Measurements from ENCODE around the gene KRT39.
A peak's percentile ranks its signal among the peaks of the same experiment; 100 is the strongest.
"Not testable (repeated sequence)": the region's sequence is repeated elsewhere in the genome, so short reads cannot be mapped to it uniquely, and the experiment has no call there.

The KRT39 gene

DNA sequence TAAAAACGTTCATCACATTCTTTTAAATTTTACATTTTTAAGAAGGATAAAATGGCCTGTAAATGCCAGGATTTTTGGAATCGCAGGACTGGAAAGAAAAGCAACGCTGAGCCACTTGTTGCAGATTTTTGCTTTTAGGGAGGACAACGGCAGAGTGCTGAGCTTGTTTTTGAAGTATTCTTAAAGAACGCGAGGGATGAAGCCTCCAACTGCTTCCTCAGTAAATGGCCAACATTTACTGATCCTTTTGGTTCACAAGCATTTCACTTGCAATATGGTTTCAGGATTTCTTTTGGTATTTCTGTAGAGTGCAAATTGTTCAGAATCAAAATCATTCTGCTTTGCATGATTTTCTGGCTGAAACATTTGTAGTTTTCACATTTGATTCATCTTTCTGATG, 26.5 kb downstream of the KRT39 start:
- DNase-seq (ENCODE audit: low spot score), result no peak

DNA sequence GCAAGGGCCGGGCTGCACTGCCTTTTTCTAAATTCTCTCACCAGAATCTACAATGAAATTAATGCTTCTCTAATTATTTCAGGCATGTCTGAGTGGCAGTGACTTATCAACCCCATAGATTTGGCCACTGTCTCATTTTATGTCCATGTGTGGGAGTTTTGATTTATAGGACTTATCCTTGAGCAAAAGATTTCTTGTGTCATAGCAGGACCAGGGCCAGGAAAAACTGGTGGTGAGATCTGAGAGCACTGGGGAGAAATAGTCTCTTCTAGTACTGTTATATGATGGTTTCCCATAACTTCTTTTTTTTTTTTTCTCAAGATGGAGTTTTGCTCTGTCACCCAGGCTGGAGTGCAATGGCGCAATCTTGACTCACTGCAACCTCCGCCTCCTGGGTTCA, 27.8 kb downstream of the KRT39 start:
- no peak for DNase-seq (ENCODE audit: low spot score)

DNA sequence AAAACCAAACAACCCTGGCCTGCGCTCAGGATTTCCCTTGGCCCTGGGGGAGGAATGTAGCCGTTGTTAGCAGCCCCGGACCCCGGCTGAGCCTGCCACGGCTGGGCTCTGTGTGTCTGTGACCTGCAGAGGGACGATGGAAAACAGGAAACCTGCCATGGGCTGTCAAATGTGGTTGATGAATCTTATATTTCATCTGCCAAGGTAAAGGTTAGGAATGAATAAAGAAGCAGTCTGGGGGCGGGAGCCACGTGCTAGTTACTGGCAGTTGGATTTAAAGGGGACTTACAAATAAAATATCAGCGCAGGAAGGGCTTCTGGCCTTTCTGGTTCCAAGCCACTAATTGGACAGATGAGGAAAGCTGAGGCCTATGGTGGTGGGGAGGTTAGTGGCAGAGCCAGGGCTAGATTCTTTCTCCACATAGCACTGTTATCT, 29.3 kb downstream of the KRT39 start, which contains the start of gene KRT23:
TSS of gene KRT23 (minus strand) at position 263 of the 436 bp plus-strand sequence. CDS start 1,043 bp downstream, outside the sequence.
- DNase-seq (ENCODE audit: low spot score), result no peak

DNA sequence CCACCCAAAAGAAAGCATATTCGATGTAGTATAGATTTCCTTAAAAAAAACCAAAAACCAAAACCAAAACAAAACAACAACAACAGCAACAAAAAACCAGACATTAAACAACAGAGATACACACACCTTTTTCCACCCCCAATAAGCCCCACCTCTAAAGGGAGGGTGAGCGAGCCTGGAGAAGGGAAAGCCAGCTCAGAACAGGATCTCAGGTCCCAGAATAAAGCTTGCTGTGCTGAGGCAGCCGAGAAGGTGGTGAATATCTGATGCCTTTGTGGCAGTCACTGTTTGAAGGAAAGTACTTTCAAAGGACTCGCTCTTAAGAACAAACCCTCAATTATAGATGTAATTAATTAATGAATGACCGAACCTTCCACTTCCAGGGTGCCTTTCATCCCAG, 29.8 kb downstream of the KRT39 start:
- no peak for DNase-seq (ENCODE audit: low spot score)

DNA sequence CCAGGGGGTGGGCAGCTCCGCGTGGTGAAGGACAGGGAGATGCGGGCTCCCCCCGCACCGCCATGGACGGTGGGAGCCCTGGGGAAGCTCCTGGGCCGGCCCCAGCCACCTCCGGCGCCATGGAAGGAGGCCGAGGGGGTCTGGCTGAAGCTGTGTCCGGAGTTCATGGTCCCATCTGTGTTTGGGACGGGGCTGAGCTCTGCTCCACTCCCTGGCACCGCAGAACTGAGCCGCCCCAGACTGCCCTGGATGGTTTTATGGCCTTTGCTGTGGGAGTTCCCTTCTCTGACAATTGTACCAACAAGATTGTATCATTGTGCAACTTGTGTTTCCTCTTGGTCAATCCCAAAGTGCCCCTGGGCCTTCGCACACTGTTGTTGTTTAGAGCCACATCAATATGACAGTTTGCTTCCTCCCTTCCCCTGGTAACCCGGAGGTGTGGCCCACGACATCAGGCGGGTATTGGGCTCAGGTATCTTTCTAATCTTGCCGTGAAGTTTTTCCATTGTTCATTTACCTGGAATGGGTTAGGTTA, 30.2 kb downstream of the KRT39 start:
- DNase-seq (ENCODE audit: low spot score), result no peak

DNA sequence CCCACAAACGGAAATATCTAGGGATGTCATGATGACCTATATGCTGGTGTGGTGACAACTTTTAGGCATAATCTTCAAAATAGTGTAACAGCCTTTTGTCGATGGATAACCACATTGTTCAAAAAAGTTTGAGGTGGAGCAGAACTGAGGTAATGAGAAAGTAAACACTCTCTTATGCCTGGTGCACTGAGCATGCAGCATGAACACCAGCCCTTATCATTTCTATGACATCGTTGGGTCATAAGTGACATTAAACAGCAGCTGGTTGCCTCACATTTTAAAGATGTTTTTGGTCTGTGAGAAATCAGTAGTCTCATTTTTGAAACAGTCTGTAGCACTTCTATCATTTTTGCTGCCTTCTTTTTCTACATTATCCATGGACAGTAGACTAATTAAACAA, 31.1 kb downstream of the KRT39 start:
- no peak for DNase-seq (ENCODE audit: low spot score)

DNA sequence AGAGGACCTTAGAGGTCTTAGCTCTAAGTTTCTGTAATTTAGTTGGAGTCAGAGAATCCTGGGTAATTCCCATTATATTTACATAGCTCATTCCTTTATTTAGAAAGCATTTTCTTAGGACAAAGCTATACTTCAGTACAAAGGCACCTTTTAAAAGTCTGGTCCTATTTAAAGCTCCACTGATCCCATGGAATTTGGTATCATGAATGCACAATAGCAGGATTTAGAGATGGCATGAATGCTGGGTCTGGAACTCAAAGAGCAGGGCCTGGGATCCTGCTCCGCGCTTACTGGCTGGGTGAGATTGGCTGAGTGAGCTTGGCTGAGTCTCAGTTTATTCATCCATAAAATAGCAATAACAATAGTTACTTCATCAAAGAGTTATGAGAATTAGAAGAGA, 34.1 kb downstream of the KRT39 start:
- no peak for DNase-seq (ENCODE audit: low spot score)

DNA sequence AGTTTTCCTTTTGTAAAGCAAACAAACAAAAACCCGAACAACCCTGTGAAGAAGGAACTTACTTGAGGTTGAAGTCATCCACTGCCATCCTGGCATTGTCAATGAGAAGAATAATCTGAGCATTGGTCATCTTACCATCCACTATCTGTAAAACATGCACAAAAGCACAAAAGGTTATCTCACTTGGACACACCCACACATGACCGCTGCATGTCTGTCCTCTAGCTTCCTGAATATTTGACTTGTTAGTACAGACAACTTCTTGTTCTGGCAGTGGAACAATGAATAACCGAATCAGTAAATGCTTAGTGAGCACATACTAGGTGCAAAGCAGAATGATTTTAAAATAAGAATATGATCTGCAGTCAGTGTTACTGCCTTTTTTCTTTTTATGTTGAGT, 35.4 kb downstream of the KRT39 start:
- no peak for DNase-seq (ENCODE audit: low spot score)

DNA sequence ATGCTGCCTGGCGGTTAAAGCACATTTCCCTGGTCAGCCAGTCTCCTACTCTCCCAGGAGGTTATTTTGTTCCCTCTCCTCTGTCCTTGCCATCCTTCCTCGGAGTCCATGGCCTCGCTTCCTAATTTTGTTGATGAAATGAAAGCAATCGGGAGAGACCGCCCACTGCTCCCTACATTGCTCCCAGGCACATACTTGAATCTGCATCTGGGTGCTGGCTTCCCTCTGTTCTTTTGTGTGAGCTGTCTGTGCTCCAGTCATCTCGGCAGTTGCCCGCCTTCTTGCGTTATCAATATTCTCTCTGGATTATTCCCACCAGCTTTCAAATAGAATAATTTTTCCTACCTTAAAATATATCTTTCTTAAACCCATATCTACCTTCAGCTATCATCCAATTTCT, 40.4 kb downstream of the KRT39 start:
- no peak for DNase-seq (ENCODE audit: low spot score)

DNA sequence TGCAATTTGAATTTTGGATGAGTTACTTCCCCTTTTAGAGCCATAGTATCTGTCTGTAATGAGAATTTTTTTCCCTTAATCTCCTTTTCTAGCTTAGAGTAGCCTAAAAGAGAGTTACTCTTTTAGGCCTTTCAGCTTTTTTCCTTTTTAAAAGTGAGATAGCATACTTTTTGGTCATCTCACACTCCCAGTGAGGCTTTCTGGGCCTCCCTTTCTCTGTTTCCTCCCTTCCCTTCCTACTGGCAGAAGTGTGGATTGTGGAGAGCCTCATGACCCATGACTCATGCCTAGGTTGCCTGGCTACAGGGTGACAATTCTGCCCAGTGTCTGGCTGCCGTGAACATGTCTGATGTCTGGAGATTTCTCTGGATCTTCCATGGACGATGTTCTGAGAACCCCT, 44.5 kb downstream of the KRT39 start:
- DNase-seq (ENCODE audit: low spot score), result no peak

DNA sequence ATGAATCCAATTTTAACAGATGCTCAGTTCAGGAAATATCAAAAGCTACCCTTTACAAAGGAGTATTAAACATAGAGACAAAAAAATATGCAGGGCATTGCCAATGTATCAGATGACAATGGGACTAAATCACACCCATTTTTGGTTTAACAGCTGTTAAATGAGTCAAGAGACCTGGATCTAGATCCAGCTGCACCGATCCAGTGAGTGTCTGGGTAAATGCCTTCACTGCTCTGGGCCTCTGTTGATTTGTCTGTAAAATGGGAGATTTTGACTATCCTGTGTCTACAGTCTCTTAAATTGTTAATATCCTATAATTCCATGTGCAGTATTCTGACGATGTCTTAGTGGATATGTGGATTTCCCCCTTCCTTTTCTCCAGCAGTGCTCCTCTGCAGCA, 45.7 kb downstream of the KRT39 start:
- no peak for DNase-seq (ENCODE audit: low spot score)

DNA sequence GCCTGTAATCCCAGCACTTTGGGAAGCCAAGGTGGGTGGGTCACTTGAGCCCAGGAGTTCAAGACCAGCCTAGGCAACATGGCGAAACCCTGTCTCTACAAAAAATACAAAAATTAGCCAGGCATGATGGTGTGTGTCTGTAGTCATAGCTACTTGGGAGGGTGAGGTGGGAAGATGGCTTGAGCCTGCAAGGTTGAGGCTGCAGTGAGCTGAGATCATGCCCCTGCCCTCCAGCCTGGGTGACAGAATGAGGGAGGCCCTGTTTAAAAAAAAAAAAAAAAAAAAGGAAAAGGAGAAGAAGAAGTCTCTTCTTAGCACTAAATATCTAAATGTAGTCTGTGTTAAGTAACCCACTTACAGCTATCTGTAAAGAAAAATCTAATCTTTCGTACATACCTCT, 49.6 kb downstream of the KRT39 start:
- not testable (repeated sequence) for DNase-seq (ENCODE audit: low spot score)

DNA sequence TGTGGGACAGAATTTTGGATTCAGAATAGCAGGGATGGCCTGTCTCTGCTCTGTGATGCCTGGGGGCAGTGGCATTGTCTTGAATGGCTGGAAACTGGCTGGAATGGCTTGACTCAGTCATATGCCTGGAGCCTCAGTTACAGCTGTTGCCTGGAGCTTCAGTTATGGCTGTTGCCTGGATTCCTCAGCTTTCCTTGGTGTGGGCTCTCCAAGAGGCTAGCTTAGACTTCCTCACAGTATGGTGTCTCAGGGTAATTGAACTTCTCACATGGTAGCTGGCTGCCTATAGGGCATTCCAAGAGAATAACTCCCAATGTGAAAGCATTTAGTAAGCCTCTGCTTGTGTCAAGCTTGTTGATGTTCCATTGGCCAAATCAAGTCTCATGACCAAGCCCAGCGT, 50.4 kb downstream of the KRT39 start:
- DNase-seq (ENCODE audit: low spot score), result no peak

DNA sequence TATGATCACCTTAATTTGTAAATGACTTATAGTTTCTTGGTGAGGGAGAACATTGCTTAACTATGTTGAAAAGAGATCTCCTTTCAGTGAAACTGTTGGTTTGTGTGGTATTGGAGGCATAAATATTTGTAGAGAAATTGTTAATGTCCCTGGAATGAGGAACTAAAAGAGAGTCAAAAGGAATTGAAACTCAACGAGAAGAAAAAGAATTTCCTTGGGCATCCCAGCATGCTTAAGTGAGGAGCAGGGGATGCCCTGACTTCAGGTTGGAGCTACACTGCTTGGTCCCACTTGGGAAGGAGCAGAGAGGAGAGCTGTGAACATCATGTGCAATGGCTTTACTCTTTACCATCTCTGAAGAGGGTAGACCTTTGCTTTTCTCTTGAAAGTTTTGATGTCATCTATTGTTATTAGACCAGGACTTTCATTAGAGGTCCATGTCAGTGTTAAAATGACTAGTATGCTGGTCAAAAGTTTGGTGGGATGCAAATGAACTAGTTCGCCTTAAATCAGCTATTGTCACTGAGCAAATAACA, 51.0 kb downstream of the KRT39 start:
- DNase-seq (ENCODE audit: low spot score), result no peak

DNA sequence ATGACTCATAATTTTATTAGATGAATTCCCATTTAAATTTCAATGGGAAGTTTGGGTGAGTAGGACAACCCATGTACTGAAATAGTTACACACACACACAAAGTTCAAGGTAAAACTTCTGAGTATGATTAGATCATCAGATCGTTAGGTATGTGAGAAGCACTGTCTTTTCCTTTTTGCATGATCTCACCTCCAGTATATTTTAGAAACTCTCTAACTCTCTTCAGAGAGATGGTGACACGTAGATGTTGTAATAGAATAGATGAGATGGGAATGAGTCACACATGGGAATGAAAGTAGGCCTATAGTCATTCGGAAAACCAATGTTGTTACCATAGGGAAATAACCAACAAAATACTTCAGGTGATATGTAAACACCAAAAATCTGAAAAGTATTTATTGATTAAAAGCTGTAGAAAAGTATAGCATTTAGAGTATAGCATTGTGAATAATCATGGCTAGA, 51.5 kb downstream of the KRT39 start:
- DNase-seq (ENCODE audit: low spot score), result no peak

DNA sequence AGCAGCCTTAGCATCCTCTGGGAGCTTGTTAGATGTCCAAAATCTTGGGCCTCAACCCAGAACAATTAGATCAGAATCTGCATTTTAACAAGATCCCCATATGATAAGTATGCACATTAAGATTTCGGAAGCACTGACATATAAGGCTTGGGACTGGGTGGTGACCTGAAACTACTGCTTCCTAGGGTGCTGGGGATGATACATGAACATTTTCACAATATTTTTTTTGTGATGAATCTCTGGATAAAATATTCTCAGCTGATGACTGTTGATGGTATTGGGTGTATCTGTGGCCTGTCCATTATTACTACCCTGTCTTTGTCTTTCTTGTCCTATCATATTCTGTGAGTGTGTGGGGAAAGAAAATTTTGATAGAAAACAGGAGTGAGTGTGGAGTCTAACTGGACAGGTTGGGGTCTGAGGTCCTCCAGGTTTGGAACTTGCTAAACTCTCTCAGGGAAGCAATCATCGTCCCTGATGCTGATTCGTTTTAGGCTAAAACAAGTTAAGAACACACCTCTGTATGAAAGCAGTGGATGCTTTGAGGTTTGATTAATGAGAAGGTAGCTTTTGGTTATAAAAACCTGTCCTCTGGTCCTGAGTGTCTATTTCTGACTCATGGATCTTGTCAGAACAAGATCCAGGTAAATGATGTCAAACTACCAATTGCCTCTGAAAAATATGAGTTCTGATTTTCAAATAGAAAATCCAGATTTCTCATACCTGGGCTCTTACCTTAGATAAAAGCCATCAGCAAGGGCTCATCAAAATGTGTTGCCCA, 52.5 kb downstream of the KRT39 start:
- DNase-seq (ENCODE audit: low spot score), result no peak

DNA sequence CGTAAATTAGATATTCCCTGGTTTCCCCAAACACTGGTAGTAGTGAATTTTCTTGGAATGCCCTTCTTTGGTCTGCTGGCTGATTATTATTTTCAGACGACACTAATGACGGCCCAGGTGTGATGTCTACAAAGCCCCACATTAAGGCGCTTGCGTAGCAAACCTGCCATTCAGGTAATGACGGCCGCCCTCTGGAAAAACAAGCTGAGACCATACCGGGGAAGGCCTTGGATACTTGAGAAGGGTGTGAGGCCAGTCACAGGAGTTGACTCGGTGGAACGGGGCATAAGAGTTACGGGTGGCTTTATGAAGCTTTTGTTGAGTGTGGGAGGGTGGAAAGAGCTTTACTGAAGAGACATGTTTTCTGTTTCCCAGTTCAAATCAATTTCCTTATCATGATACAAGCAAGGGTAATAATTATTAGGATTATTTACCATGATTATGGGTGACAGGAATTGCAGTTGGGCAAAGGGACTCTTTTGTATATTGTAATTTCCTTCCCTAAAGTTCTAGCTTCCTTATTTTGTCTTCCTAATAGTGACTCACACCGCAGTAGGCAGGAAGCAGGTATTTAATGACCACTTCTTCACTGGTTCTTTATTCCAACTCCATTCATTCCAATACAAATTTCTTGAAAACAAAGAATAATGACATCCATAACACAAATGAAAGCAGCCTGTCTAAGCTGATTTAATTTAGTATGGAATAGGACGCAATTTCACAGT, 54.1 kb downstream of the KRT39 start:
- no peak for DNase-seq (ENCODE audit: low spot score)

DNA sequence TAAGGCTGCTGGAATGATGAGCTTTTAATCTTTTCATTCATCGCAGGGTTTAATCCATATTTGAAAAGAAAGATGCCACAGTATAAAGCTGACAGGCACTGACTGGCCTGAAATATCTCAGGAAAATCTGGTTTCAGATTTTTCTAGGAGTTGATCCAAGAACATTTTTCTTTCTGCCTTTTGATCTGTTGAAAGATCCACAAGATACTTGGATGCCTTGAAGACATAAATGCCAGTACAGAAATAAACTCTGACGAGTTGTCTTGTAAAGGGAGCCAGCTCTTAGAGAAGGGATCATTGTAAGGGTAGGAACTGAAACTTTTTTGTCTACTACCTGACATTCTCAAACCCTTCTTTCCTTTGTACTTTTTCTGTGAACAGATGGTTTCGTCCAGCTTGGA, 56.3 kb downstream of the KRT39 start:
- no peak for DNase-seq (ENCODE audit: low spot score)

DNA sequence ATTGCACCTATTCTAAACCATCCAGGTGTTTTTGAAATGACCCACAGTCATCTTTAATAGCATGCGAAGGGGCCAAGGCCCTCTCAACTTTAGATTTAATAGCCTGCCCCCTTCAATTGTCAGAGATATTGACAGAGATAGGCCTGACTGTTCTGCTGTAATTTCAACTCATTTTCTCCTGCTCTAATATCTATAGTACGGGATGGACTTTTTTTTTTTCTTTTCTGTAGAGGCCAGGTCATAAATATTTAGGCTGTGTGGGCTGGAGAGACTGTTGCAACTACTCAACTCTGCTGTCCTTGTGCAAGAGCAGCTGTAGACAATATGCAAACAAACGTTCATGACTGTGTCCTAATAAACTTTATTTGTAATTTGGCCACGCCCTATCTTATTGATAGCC, 57.0 kb downstream of the KRT39 start:
- DNase-seq (ENCODE audit: low spot score), result no peak

DNA sequence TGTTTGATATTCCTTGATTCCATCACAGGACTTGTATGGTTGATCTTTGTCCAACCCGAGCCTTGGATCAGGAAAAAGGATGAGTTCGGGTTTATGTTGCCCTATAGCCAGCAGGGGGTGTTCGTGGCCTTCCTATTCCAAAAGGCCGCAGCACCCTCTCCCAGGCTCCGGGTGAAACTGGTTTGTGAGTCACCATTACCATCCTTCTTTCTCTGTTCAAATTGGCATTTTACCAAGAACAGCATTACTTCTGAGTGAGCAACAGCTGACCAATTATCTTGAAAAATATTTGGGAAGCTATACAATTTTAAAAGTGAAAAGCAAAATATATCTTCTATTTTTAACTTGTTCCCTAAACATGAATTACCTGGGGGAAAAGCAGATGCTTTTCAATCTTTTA, 57.4 kb downstream of the KRT39 start:
- DNase-seq (ENCODE audit: low spot score), result peak; percentile 51

All from SK-N-DZ (cell line).